ENCODE results near the gene PIEZO1.

- no peak for TF ChIP-seq GATA2 (IDR thresholded peaks at IDR 0.05; ENCODE audit: low read depth, low read length)
- no peak for TF ChIP-seq GATA3 (IDR thresholded peaks at IDR 0.05; ENCODE audit: low read depth, low read length)
Measured at GRCh38 chr16:88821168-88821850, 36.3 kb upstream of the PIEZO1 start.
